ENCODE results near the gene PKP2. TPM values are rescaled to one million over a fixed set of nuclear protein-coding genes. Genes with fewer than 3 reads are reported as not detected.

PKP2 gene
- total RNA-seq, 1 donor from 2014 or later, result 428 TPM

- no peak overlapping the region for H3K4me3 ChIP-seq
- intact Hi-C loops (cut with micrococcal nuclease), result no loop called here
- TF ChIP-seq CTCF (IDR thresholded peaks at IDR 0.05; ENCODE audit: borderline replicate concordance), result no peak
- DNase-seq, result no peak
- no peaks in the 10 kb centered on the region for H3K27me3 ChIP-seq (ENCODE audit: low read depth)
- peaks cover 85% of the 10 kb centered on the region for H3K4me1 ChIP-seq
- H3K36me3 ChIP-seq, result peaks cover 29% of the 10 kb centered on the region
- H3K27ac ChIP-seq (replicated peaks), result peak overlapping the region; percentile 66
- no peaks in the 10 kb centered on the region for H3K9me3 ChIP-seq (replicated peaks)
Observed at GRCh38 chr12:32843528-32844095, 53.0 kb downstream of the PKP2 start.

DNA sequence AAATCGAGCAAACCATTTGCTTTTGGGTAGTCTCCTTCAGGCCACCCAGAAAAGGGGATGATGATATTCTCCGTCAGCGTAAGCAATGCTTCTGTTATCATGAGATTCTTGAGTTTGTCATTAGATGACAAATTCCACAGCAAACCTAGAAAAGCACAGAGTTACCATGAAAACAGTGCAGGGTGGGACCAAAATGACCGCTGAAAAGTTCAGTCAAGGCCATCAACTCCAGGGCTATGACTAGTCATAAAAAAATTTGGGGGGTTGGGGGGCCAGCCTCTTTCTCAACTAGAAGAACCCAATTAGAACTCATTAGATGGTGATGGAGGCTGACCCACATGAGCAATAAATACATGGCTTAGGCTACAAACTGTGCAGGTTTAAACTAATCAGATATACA, 55.5 kb downstream of the PKP2 start:
- Histone ChIP-seq H3K27ac (replicated peaks) (peak overlapping the region; percentile 66), H3K4me3 (no peak overlapping the region), H3K36me3 (peaks cover 36% of the 10 kb centered on the region), H3K27me3 (ENCODE audit: low read depth) (no peaks in the 10 kb centered on the region), H3K9me3 (replicated peaks) (no peaks in the 10 kb centered on the region), H3K4me1 (peaks cover 75% of the 10 kb centered on the region)
- DNase-seq, result no peak
- TF ChIP-seq CTCF (IDR thresholded peaks at IDR 0.05; ENCODE audit: borderline replicate concordance), result no peak
- intact Hi-C loops (cut with micrococcal nuclease), result no loop called here

DNA sequence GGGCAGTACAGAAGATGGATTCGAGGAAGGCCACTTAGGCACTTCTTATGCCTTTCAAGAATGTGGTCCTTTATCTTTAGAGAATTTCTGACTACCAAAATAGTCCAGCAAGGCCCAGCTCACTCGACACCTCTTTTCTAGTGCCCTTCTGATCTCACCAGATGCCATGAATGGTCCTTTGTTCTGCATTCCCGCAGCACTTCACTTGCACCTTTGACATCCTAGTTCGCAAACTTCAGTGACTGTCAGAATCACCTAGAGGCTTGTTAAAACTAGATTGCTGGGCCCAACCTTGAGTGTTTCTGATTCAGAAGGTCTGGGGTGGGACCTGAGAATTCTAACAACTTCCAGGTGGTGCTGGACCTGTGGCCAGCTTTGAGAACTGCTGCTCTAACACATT, 56.7 kb downstream of the PKP2 start:
- no peak for DNase-seq
- H3K9me3 ChIP-seq (replicated peaks), result no peaks in the 10 kb centered on the region
- TF ChIP-seq CTCF (IDR thresholded peaks at IDR 0.05; ENCODE audit: borderline replicate concordance), result no peak
- H3K4me3 ChIP-seq, result no peak overlapping the region
- intact Hi-C loops (cut with micrococcal nuclease), result no loop called here
- H3K4me1 ChIP-seq, result peaks cover 70% of the 10 kb centered on the region
- H3K36me3 ChIP-seq, result peaks cover 36% of the 10 kb centered on the region
- H3K27ac ChIP-seq (replicated peaks), result peak overlapping the region; percentile 25
- no peaks in the 10 kb centered on the region for H3K27me3 ChIP-seq (ENCODE audit: low read depth)

GRCh38 chr12:32837974-32838373, 58.6 kb downstream of the PKP2 start:
- DNase-seq, result no peak
- intact Hi-C loops (cut with micrococcal nuclease), result no loop called here
- peaks cover 41% of the 10 kb centered on the region for H3K36me3 ChIP-seq

GRCh38 chr12:32836710-32837109, 59.9 kb downstream of the PKP2 start:
- TF ChIP-seq CTCF (IDR thresholded peaks at IDR 0.05; ENCODE audit: borderline replicate concordance), result no peak
- DNase-seq, result no peak
- H3K36me3 ChIP-seq, result peaks cover 41% of the 10 kb centered on the region
- H3K4me3 ChIP-seq, result no peak overlapping the region
- H3K4me1 ChIP-seq, result peaks cover 43% of the 10 kb centered on the region
- intact Hi-C loops (cut with micrococcal nuclease), result no loop called here
- H3K27me3 ChIP-seq (ENCODE audit: low read depth), result no peaks in the 10 kb centered on the region
- H3K27ac ChIP-seq (replicated peaks), result peak overlapping the region; percentile 41
- no peaks in the 10 kb centered on the region for H3K9me3 ChIP-seq (replicated peaks)

More at GRCh38 chr12:32837974-32838373, 58.6 kb downstream of the PKP2 start:
- H3K4me3 ChIP-seq, result no peak overlapping the region
- H3K27ac ChIP-seq (replicated peaks), result no peak overlapping the region
- TF ChIP-seq CTCF (IDR thresholded peaks at IDR 0.05; ENCODE audit: borderline replicate concordance), result no peak
- H3K4me1 ChIP-seq, result peaks cover 56% of the 10 kb centered on the region
- no peaks in the 10 kb centered on the region for H3K9me3 ChIP-seq (replicated peaks)
- H3K27me3 ChIP-seq (ENCODE audit: low read depth), result no peaks in the 10 kb centered on the region
